Measurements from ENCODE around the gene DHX35.

DNA sequence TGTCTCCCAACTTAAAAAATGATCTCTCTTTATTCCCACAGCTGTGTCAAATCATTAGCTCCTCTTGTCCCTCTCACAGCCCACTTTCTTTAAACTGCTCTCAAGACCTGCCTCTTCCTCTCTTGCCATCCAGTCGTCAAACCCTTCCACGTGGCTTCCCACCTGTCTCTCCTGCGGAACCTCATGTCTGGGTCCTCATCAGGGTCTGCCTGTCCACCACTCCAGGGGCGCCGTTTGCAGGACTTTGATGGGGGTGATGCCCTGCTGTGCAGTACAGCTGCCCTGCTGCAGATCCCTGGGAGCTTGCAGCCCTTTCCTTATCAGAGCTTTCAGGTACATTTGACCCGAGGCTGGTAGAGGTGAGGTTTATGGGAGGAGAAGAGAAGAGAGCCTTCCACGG, 114.8 kb downstream of the DHX35 start:
- TF ChIP-seq, protein P1, sequence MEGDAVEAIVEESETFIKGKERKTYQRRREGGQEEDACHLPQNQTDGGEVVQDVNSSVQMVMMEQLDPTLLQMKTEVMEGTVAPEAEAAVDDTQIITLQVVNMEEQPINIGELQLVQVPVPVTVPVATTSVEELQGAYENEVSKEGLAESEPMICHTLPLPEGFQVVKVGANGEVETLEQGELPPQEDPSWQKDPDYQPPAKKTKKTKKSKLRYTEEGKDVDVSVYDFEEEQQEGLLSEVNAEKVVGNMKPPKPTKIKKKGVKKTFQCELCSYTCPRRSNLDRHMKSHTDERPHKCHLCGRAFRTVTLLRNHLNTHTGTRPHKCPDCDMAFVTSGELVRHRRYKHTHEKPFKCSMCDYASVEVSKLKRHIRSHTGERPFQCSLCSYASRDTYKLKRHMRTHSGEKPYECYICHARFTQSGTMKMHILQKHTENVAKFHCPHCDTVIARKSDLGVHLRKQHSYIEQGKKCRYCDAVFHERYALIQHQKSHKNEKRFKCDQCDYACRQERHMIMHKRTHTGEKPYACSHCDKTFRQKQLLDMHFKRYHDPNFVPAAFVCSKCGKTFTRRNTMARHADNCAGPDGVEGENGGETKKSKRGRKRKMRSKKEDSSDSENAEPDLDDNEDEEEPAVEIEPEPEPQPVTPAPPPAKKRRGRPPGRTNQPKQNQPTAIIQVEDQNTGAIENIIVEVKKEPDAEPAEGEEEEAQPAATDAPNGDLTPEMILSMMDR (IDR thresholded peaks at IDR 0.05), result no peak
- TF ChIP-seq POLR2A (IDR thresholded peaks at IDR 0.05) (no peak), EP300 (IDR thresholded peaks at IDR 0.05) (no peak)

Data from tibial nerve (tissue), 4 donors.